AG10803 (cell line): ENCODE results near the gene CDHR5.

Experiments used
- DNase-seq: peaks from one replicate; pipeline ENCODE4 v3.0.0; 2010; ENCODE audit warnings: low read depth
- H3K4me3 ChIP-seq: 2 replicates; pipeline ENCODE4 v1.5.1; 2011; ENCODE audit warnings: mild to moderate bottlenecking, low read length, control low read depth
- TF ChIP-seq, protein P1 (sequence below): conservative IDR thresholded peaks from 2 replicates; pipeline ENCODE4 v1.5.1; 2011; ENCODE audit warnings: mild to moderate bottlenecking, low read length, control low read depth, inconsistent platforms

CDHR5 gene

DNA sequence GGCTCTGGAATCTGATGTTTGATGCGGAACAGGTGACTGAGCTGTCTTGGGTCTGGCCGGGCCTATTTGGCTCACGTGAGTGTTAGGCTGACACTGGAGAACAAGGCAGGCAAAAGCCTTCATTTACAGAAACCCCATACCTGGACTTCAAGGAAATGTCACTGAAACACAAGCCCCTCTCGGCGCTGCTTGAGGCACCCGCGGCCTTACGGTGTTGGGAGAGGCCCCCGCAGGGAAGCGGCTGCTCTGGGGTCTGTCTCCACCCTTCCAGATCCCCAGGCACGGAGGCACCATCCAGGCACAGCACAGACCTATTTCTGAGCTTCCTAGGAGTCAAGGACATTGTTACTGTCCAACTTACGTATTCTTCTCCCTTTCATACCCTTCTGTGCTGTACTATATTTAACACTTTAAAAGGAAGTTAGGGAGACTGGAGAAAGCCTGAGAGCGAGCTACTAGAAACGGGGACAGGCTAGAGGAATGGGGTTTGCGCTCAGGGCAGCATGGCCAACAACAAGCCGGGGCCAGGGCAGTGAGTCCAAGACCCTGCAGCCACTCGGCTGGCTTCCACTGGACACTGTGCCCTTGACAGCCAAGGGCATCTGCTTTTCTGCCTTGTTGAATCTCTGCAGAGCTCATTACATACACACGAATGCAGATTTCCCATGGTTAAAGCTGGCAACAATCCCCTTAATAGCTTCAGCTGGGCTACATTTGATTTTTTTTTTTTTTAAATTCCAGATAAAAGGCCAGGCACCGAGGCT is 36.1 kb upstream of the CDHR5 start:
- no peak for DNase-seq
- no peak overlapping the region for H3K4me3 ChIP-seq
- TF ChIP-seq, protein P1, sequence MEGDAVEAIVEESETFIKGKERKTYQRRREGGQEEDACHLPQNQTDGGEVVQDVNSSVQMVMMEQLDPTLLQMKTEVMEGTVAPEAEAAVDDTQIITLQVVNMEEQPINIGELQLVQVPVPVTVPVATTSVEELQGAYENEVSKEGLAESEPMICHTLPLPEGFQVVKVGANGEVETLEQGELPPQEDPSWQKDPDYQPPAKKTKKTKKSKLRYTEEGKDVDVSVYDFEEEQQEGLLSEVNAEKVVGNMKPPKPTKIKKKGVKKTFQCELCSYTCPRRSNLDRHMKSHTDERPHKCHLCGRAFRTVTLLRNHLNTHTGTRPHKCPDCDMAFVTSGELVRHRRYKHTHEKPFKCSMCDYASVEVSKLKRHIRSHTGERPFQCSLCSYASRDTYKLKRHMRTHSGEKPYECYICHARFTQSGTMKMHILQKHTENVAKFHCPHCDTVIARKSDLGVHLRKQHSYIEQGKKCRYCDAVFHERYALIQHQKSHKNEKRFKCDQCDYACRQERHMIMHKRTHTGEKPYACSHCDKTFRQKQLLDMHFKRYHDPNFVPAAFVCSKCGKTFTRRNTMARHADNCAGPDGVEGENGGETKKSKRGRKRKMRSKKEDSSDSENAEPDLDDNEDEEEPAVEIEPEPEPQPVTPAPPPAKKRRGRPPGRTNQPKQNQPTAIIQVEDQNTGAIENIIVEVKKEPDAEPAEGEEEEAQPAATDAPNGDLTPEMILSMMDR, result no peak

DNA sequence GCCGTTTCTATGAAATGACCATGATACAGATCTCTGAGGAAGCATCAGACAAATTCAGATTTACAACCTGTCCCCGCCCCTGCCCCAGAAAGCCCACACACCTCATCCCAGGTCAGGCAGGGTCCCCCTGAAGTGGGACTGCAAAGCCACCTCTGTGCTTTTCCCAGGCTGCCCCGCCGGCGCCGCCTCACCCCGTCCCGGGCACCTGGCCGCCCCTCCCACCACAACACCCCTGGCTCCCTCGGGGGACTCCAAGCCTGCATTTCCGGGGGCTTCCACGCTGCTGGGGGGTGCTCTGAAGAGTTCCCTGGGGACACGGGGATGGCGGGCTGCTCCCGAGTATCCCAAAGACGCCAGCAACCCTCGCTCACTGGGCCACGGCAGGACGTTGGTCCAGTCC is 35.5 kb upstream of the CDHR5 start:
- DNase-seq, result no peak

DNA sequence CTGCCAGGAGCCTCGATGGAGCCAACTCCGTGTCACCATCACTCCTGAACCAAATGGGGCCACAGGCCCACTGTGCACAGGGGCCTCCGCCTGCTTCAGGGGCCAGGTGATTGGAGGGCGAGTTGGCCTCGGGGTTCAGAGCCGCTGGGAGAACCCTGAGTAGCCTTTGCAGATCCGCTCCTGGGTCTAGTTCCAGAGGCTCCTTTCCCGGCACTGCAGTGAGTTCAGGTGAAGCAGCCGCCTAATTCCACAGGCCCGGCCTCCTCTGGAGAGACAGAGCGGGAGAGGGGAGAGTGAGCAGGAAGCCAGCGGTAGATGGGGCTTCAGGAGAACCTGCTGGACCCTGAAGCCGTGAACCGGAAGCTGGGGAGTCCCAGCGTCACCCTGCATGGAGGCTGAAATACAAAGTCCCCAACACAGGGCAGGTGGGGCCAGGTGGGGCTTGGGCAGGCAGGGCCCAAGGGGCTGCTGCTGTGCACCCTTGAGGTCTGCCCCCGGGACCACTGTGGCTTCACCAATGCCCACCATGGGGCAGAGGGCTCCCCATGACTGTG is 34.9 kb upstream of the CDHR5 start:
- TF ChIP-seq, protein P1, result no peak
- H3K4me3 ChIP-seq, result no peak overlapping the region
- DNase-seq, result no peak

More for the DNA sequence above, 35.5 kb upstream of the CDHR5 start:
- no peak overlapping the region for H3K4me3 ChIP-seq
- TF ChIP-seq, protein P1, result no peak

DNA sequence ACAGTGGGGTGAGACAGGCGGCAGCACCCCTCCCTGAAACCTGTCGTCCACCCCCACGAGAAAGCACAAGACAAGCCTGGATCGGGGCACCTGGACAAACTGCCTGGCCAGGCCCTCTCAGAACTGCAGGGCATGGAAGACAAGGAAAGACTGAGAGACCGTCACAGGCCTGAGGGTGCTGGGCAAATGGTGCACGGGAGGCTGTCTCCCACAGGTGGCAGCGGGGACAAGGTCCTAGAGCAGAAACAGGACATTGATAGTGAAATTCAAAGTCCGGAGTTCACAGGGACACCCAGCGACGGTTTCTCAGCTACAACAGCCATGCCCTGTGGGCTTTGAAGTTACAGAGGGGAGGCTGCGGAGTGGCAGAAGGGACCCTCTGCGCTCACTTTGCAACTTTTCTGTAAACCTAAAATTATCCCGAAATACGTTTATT is 33.0 kb upstream of the CDHR5 start:
- DNase-seq, result no peak
- TF ChIP-seq, protein P1, result no peak
- no peak overlapping the region for H3K4me3 ChIP-seq

DNA sequence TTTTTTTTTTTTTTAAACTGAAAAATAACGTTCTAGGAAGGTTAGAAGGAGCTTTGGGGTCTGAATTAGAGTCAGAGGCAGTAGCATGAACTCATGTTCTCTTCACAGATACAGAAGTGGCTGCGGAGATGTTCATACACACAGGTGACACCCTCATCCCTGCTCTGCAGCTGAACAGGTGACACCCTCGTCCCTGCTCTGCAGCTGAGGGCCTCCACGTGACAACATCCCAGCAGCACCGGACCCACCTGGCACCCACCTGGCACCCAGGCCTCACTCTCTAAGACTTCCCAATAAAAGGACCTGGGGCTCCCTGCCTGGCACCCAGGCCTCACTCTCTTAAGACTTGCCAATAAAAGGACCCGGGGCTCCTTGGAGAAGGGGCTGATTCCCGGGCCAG is 32.1 kb upstream of the CDHR5 start:
- H3K4me3 ChIP-seq, result no peak overlapping the region
- TF ChIP-seq, protein P1, result no peak
- no peak for DNase-seq

DNA sequence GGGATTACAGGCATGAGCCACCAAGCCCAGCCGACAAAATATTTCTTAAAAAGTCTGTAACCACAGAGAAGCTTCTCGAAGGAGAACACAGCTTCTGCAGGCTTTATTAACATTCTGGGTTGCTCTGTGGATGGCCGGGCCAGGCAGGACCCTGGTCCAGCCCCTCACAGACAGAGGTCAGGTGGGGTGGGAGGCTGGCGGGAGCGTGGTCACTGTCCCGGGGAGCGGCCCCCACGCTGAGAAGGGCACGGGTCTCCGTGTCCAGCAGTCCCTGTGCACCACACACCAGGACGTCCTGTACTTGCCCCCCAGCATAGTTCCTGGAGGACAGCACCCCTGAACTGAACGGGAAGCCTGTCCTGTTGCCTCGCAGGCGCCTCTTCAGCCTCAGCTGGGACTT is 31.7 kb upstream of the CDHR5 start:
- no peak overlapping the region for H3K4me3 ChIP-seq
- DNase-seq, result no peak
- TF ChIP-seq, protein P1, result no peak
